ENCODE data around the gene SYT13.

Gene SYT13

DNA sequence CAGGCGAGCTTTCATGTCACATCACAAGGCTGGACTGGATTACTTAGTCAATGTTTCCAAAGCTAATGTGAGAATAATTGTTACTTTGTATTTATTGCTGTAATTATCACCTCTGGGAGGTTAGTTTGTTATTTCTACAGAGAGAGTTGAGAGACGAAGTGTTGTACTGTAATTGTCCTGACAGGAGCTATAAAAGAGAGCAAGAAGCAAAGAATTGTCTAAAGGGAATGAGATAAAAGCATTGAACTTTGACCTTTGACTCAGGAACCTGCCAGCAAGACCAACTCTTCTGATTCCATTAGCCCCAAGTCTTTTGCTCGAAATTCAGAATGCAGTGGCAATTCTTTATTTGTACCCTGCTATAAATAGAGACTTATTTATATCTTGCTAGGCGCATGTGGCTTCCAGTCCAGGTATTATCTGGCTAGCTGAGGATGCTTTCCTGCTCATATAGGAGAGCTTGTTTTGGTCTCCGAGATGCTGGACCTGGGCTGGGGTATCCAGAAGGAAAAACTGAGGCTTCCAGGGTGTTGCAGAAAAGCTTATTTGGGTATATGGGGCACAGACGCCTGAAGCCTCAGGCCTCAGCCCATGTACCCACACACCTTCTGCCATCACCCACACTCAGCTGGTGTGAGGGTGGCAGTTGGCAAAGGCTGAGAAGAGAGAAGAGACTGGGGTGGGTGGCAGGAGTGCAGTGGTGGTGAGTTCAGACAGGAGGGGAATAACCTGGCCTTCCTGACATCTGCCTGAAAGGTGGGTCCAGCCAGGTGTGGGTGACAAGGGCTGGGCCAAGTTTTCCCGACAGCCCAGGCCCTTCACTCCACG is 40.7 kb downstream of the SYT13 start:
- no peak for DNase-seq

DNA sequence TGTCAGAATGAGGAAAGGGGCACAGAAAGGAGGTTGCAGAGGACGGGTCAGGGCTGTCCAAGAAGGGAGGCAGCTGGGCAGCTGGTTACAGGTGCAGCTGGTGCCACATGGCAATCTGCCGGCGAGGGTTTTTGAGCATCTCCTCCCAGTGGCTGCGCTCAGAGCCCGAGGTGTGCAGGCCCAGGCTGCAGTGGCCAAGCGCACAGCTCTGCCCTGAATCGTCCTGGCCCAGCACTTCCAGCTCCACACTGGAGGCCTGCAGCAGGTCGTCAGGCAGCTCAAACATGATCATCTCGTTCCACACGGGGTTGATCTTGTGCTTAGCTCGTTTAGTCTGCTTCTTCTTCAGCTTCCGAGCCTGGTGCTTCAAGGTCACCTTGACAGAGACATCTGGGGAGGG is 42.2 kb downstream of the SYT13 start:
- no peak for DNase-seq

DNA sequence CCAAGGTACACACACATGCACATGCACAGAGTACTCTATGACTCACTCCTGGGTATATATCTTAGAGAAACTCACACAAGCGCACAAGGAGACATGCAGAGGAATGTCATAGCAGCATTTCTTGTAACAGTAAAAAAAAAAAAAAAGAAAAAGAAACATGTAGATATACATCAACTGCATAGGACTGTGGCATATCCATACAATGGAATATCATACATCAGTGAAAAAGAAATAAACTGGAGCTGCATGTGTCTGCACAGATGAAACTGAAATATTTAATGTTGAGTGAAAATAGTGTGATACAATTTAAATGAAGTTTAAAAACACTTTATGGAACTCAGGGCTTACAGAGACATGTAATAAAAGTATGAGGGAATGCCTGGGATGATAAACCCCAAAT is 46.4 kb downstream of the SYT13 start:
- DNase-seq = no peak

DNA sequence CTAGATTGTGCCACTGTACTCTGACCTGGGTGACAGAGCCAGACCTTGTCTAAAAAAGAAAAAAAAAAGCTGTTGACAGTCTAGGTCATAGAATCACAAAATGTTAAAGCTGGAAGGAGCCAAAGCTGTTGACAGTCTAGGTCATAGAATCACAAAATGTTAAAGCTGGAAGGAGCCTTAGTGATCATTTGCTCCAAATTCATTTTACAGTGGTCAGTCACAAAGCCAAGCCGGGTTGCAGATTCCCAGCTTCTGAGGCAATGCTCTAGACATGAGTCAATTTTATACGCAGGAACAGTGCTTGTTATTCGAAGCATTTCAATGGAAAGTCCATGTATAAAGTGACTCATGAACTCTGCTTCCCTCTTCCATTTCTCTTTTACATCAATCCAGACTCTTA is 47.4 kb downstream of the SYT13 start:
- no peak for DNase-seq

DNA sequence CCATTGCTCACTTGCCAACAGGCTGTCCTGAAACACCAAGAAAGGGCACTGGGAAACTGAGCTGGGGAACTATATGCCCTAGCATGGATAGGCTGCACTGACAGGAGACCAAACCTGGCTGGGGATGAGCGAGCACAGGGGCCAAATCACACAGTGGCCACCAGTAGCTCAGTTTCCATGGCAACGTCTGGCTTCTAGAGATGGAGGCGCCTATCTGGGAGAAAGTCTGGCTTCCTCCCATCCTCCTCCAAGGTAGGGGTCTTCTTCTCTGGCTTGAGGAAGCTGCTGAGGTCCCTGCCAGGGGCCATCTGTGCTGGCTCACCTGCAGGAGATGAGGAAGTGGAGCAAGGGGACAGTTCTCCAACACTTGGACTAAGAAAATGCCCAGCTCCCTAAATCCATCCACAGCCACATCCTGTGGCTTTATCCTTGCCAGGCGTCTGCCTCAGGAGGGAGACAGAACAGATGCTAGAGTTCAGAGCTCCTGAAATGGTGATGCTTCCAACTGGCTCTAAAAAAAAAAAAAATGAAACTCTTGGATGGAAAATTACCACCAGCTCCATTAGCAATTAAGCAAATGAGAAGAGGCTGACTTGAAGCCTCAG is 48.3 kb downstream of the SYT13 start:
- no peak for DNase-seq

DNA sequence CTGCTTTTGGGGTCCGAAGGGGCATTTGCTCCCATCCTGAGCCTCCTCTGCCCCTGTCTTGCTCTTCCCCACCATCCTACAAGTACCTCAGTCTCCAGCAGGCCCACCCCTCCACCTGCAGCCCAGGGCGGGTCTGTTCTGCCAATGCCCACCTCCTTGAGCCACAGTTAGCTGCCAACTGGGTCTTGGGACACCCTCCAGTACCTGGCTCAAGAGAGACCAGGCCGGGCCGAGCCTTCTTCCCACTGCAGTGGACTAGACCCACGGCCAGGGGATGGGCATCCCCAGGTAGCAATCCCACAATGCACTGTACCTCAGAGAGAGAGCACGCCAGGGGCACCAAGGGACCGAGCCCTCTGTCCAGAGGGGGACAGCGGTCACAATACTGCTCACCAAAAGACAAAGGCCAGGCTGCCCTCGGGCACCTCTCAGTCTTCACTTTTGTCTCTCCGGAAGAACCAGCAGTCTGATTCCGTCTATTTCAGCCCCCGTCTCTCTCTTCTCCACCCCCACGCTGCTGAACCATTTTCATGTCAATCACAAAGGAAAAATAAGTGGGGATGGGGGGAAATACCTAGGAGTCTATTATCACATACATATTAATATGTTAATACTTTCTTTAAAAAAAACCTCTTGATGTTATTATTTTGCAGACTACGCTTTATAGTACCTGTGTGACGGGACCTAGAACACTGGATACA is 51.7 kb downstream of the SYT13 start:
- no peak for DNase-seq

DNA sequence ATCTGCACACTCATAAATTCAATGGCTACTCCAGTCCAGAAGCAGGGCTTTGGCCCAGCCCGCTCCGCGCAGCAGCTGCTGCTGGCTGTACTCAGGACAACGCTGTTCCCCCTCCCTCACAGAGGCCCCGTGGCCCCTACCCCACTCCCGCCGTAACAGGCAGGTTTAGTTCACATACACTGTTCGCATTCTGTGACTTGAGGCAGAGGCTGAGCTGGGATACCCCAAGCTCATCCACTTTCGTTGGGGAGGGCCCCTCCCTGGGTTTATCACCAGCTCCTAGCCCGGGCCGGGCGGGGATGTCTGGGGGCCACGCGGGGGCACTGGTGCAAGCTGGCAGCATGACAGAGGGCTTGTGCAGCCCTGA is 52.4 kb downstream of the SYT13 start:
- no peak for DNase-seq

DNA sequence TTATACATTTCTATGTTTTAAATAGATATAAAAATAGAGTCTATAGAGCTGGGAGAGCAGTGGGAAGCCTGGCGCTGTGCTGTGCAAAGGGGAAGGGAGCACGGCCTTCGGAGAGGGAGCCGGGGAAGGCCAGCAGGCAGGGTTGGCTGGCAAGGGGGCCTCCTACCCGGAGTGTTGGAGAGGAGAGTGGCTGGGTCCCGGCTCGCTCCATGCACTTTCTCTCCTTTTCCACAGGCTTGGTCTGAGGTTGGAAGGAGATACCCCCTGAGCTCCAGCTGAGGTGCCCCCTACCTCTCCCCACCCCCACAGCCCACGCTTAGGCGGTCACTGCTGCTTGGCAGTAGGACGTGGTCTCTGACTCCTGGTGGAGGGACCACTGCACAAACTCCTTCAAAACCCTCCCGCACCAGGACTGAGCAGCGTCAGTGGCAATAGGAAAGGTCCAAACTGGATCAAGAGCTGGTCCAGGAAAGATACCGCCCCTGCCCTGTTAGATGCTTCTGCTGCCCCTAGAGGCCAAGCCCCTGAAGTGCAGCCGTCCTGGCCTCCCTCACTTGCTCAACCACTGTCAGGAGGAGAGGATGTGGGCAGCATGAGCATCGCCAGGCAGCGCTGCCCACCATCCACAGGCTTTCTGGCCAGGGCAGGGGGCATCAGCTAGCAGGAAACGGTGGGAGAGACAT is 52.9 kb downstream of the SYT13 start:
- DNase-seq = peak; percentile 74 to 79

DNA sequence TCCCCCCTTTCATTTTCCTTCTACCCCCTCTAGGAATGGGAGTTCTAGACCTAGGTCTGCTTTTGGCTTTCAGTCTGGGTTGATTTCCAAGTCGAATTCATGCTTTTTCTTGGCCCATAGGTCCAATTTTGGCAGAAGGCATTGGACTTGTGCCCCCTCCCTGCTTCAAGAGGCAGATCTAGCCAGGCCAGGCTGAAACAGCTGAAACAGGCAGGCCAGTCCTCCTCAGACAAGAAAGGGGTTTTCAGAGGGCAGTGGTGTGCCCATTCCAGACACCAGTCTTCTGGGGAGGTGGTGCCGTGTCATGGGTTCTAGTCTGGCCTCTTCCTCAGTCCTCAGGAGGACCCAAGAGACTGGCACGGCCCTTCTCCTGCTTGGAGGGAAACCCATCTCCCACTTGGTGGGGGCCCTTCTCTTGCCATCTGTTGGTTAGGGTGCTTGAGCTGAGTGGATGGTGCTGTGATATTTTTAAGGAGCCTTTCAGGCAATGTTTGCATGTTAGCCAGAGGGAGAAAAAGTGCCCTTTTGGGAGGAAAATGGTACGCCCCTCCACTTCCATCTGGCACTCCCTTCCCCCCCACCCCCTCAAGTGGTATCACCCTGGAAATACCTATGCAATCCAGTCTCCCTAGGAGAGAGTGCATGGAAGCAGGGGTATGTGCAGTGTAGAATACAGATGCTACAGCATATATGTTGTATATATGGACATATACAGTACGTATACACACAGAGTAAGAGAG is 53.6 kb downstream of the SYT13 start:
- DNase-seq = no peak

DNA sequence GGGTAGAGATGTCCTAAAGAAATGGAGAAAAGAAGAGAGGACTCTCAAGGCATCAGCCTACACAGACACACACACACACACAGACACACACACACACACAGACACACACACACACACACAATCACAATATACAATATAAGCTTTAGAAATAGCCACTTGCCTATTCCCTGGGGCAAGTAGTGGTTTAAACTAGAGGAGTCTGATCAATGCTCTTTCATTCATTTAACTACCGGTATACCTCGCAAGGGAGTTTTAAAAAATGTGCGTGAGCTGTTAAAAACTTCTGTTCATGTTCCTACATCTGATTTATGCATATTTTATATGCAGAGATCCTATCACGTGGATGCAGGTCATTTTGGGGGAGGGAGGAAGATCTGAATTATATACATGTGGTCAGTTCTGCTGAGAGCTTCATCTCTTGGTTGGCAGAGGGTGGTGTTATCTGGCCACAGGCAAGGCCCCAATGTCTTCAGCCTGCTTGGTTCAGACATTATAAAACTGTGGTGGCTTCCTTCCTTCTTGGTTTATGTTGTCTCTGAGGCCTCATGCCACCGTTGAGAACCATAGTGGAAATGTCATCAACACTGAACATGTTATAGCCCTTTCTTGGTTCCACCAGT is 56.6 kb downstream of the SYT13 start:
- DNase-seq = no peak

DNA sequence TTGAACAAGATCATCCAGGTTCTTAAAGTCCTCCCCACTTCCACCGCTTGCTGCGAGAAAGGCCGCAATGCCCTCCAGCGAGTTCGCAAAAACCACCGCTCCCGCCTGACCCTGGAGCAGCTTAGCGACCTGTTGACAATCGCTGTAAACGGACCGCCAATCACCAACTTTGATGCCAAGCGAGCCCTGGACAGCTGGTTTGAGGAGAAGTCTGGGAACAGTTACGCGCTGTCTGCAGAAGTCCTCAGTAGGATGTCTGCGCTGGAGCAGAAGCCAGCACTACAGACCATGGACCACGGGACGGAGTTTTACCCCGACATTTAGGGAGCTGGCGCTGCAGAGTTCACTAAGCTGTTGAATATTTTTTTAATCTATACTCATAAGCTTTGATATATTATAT is 58.3 kb downstream of the SYT13 start:
- DNase-seq = no peak

DNA sequence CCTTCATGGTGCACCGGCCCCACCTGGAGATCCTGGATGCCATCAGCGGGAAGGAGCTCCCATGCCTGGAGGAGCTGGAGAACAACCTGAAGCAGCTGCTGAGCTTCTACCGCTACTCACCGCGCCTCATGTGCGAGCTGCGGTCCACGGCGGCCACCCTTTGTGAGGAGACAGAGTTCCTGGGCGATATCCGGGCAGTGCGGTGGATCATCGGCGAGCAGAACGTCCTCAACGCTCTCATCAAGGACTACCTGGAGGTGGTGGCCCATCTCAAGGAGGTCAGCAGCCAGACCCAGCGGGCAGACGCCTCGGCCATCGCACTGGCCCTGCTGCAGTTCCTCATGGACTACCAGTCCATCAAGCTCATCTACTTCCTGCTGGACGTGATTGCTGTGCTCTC is 59.2 kb downstream of the SYT13 start:
- DNase-seq = no peak

DNA sequence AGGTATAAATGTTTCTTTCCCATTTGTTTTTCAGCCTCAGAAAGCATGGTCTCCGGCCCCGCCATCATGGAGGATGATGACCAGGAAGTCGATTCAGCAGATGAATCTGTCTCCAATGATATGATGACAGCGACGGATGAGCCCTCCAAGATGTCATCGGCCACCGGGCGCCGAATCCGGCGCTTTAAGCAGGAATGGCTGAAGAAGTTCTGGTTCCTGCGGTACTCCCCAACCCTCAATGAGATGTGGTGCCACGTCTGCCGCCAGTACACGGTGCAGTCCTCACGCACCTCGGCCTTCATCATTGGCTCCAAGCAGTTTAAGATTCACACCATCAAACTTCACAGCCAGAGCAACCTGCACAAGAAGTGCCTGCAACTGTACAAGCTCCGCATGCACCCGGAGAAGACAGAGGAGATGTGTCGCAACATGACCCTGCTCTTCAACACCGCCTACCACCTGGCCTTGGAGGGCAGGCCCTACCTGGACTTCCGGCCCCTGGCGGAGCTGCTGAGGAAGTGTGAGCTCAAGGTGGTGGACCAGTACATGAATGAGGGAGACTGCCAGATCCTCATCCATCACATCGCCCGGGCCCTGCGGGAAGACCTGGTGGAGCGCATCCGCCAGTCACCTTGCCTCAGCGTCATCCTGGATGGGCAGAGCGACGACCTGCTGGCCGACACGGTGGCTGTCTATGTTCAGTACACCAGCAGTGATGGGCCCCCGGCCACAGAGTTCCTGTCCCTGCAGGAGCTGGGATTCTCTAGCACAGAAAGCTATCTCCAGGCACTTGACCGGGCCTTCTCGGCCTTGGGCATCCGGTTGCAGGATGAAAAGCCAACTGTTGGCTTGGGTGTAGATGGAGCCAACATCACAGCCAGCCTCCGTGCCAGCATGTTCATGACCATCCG is 59.9 kb downstream of the SYT13 start:
- no peak for DNase-seq

DNA sequence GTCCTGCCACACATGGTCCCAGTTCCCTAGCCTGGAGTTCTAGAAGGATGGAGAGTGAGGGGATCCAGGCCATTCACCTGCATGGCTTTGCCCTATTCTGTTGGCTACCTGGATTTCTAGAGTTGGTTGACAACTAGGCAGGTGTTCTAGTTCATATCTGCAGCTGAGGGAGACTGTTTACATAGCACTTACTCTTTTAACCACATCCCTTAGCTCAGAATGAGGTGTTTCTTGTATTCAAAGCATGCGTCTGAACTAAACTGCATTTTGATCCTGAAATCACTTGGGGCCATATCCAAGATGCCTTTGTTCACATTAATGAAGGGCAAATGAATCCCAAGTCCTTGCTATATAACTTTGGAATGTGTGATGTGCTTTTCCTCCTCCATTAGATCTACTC is 60.9 kb downstream of the SYT13 start:
- DNase-seq = no peak

DNA sequence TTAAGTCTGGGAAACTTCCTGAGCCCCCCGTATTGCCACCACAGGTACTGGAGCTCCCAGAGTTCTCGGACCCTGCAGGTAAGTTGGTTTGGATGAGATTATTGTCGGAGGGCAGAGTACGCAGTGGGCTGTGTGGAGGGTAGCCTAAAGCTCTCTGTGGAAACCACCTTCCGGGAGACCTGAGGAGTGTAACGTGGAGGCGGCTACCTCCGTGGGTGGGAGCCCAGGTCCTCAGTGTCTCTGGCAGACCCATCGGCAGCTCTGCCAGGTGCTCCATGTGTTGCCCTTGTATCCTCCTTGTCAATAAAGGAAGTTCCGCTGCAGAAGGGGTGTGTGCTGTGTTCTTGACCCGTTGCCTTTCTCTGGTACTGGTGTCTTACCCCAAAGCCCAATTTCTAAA is 61.4 kb downstream of the SYT13 start:
- no peak for DNase-seq

DNA sequence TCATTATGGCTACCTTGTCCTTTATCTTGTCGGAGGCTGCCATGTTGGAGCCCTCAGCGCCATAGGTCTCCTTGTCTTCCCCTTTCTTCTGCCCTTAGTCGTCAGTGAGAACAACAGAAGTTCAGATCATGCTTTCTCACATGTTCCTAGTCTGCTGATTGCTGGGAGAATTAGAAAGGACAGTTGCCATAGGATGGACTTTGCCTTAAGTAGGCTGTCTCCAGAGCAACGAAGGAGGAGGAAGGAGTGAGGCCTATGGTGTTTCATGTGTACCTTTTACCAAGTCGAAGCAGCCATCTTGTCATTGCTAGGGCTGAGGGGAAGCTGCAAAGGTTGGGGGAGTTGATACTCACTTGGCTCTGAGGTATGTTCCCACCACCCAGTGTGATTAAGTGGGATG is 62.6 kb downstream of the SYT13 start:
- DNase-seq = no peak

DNA sequence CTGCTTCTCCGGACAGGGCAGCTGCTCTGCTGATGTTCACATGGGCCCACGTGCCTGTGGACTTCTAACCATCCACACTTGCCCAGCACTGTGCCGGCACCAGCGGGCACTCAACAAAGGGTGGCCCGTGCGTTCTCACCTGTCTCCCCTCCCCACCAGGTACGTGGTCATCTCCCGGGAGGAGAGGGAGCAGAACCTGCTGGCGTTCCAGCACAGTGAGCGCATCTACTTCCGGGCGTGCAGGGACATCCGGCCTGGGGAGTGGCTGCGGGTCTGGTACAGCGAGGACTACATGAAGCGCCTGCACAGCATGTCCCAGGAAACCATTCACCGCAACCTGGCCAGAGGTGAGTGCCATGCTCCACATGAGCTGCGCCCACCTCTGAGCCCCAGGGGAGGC is 66.7 kb downstream of the SYT13 start:
- no peak for DNase-seq

DNA sequence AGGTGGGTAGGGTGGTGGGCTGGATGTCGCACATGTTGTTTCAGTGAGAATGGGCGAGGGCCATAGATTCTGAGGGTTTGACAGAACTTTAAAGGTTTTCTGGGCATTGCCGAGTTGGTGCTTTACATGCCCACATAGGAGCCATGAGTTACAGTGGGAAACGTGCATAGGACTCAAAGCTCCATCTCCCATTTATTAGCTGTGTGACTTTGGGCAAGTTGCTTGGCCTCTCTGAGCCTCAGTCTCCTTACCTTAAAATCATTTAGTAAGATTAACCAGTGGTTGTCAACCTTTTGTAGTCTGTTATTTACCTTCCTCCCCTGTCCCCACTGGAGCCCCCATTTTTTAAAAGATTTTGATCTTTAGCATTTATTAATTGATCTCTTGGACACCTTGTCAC is 67.4 kb downstream of the SYT13 start:
- DNase-seq = no peak

DNA sequence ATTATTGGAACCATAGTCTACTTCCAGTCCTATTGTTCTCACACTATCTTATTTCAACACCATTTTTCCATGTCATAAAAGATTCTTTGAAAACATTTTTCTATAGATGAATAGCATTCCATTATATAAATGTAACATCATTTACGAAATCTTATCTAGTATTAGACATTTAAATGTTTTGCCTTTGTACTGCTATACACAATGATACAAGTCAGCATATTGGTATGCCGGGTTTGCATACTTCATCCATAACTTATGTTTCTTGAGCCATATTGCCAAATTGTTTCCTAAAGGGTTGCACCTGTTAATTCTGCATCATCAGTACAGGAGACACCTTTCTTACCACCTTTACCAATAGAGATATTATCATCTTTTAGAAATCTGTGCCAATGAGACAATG is 68.2 kb downstream of the SYT13 start:
- no peak for DNase-seq

DNA sequence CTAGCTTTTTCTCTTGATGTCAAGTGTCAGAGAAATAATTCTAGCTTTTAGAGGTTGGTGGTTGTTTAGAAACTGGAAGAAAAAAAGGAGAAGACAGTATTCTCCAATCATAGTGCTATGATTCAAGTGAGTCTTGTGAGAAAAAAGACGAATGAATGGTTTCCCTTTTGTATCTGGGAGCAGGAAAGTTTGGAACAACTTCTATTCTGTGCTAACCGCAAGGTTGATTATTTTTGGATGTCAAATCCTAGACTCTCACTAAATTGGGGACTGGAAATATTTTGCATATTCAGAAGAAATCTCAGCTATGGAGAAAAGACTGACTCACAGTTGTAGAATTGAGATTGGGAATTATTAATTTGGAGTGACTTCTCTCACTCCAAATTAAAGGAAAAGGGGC is 69.2 kb downstream of the SYT13 start:
- DNase-seq = no peak

DNA sequence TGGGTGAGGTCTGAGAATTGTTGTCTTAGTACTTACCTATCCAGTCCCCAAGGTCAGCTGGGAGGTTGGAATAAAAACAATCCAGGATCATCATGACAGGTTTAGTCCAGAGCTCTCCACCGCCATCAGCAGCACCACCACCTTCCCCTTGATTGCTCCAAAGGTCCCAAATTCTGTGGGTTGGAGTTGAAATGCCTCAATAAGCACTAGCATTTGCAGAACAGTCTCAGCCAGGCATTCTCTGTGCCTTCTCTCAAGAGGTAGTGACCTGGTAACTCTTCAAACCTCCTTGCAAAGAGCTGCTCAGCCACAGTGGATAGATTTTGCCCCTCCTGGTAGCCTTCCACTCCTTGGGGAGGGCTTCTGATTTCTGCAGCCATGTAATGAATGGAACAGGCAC is 70.1 kb downstream of the SYT13 start:
- DNase-seq = no peak
